Osteocyte (in vitro differentiated cells): ENCODE data around the gene PARK7. TPM values are rescaled to one million over a fixed set of nuclear protein-coding genes. Genes with fewer than 3 reads are reported as not detected.
A peak's percentile ranks its signal among the peaks of the same experiment; 100 is the strongest.

ENCODE experiments used
- DNase-seq: peaks from one replicate; pipeline ENCODE4 v3.0.0; 2021; ENCODE audit warnings: mixed read lengths; ENCODE audit not compliant: unreplicated experiment; ENCODE audit errors: extremely low spot score
- H3K27ac Mint-ChIP-seq: one replicate; pipeline ENCODE4 v1.8.0; 2021; ENCODE audit warnings: mild to moderate bottlenecking, mixed read lengths; ENCODE audit not compliant: unreplicated experiment
- H3K27me3 Mint-ChIP-seq: one replicate; pipeline ENCODE4 v1.8.0; 2021; ENCODE audit warnings: mixed read lengths; ENCODE audit not compliant: unreplicated experiment
- H3K36me3 Mint-ChIP-seq: one replicate; pipeline ENCODE4 v1.8.0; 2021; ENCODE audit warnings: mixed read lengths; ENCODE audit not compliant: unreplicated experiment
- H3K4me1 Mint-ChIP-seq: one replicate; pipeline ENCODE4 v1.8.0; 2021; ENCODE audit warnings: mixed read lengths; ENCODE audit not compliant: unreplicated experiment
- H3K4me3 Mint-ChIP-seq: one replicate; pipeline ENCODE4 v1.8.0; 2021; ENCODE audit warnings: mild to moderate bottlenecking, moderate library complexity, mixed read lengths; ENCODE audit not compliant: unreplicated experiment
- H3K9me3 Mint-ChIP-seq: one replicate; pipeline ENCODE4 v1.8.0; 2021; ENCODE audit warnings: mixed read lengths; ENCODE audit not compliant: unreplicated experiment
- total RNA-seq: library from RNA; stranded (reverse); gene quantifications from 2 replicates; pipeline ENCODE4 v1.2.1, GENCODE V29; 2021
- TF ChIP-seq, protein P1 (sequence below): fragments of 200-600 bp; sonication (generic); IDR thresholded peaks from 2 replicates; pipeline ENCODE4 v1.5.0; 2021; ENCODE audit warnings: antibody characterized with exemption, mild to moderate bottlenecking, moderate library complexity

Gene PARK7
- total RNA-seq, 1 donor from 2014 or later, result 263 TPM

DNA sequence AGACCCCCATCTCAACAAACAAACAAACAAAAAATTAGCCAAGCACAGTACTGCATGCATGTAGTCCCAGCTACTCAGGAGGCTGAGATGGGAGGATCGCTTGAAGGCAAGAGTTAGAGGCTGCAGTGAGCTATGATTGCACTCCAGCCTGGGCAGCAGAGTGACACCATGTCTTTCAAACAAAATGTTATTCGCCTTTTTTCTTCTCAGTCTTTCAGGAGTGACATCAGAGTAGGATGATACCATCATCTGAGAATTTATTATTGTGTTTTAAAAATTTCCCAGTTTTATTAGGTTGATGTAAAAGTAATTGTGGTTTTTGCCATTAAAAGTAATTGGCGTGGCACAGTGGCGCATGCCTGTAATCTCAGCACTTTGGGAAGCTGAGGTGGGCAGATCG lies 10.8 kb downstream of the PARK7 start:
- no peaks in the 10 kb centered on the region for H3K27me3 Mint-ChIP-seq
- TF ChIP-seq, protein P1, sequence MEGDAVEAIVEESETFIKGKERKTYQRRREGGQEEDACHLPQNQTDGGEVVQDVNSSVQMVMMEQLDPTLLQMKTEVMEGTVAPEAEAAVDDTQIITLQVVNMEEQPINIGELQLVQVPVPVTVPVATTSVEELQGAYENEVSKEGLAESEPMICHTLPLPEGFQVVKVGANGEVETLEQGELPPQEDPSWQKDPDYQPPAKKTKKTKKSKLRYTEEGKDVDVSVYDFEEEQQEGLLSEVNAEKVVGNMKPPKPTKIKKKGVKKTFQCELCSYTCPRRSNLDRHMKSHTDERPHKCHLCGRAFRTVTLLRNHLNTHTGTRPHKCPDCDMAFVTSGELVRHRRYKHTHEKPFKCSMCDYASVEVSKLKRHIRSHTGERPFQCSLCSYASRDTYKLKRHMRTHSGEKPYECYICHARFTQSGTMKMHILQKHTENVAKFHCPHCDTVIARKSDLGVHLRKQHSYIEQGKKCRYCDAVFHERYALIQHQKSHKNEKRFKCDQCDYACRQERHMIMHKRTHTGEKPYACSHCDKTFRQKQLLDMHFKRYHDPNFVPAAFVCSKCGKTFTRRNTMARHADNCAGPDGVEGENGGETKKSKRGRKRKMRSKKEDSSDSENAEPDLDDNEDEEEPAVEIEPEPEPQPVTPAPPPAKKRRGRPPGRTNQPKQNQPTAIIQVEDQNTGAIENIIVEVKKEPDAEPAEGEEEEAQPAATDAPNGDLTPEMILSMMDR, result no peak
- DNase-seq, result no peak
- no peak overlapping the region for H3K27ac Mint-ChIP-seq
- no peak overlapping the region for H3K4me3 Mint-ChIP-seq
- peaks cover 3% of the 10 kb centered on the region for H3K4me1 Mint-ChIP-seq
- H3K9me3 Mint-ChIP-seq, result no peaks in the 10 kb centered on the region
- H3K36me3 Mint-ChIP-seq, result peaks cover 42% of the 10 kb centered on the region

DNA sequence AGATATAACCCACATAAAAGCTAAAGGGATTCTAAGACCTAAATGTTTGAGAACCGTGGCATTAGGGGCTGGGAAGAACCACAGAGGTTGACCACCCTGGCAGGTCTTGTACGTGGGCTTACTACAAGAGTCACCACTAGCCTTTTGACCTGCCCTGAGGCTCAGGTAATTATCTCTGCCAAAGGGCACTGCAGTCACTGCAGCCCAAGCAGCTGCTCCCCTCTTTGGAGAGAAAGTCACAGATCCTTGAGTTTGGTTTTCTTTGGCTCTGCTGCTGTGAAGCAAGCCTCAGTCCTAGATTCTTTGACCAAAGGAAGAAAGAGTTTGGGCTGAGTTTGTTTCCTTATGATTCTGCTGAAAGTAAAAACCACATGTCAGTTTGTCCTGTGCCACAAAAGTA lies 11.6 kb downstream of the PARK7 start:
- TF ChIP-seq, protein P1, result no peak
- H3K27ac Mint-ChIP-seq, result no peak overlapping the region
- DNase-seq, result no peak
- no peak overlapping the region for H3K4me3 Mint-ChIP-seq
- peaks cover 2% of the 10 kb centered on the region for H3K4me1 Mint-ChIP-seq
- H3K9me3 Mint-ChIP-seq, result no peaks in the 10 kb centered on the region
- peaks cover 44% of the 10 kb centered on the region for H3K36me3 Mint-ChIP-seq
- no peaks in the 10 kb centered on the region for H3K27me3 Mint-ChIP-seq

DNA sequence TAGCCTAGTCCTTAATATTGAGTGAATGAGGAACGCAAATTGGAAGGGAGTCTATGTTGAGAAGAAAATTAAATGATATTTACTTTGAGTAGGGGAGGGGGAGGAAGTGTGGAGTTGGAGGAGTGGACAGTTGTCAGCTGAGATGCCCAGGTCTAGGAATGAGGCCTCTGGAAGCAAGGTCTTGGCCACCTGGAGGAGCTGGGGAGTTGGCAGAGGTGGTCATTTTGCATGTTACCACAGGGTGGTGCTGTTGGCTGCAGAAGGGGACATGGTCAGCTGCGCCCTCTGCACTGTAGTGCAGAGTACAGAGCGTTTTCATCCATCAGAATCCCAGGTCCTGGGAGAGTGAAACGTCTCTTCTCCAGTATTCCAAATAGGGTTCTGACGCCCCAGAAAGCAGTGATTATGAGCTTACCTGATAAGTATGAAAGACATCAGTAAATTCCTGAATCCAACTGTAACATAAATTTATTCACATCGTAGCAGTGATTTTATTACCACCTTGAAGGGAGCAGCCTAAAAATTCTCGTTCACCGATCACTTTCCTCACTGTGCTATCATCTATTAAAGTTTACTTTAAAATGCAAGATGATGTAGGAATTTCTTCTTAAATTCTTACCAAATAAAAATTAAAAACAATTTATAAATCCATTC lies 13.8 kb downstream of the PARK7 start:
- Mint-ChIP-seq H3K27me3 (no peaks in the 10 kb centered on the region), H3K36me3 (peaks cover 45% of the 10 kb centered on the region), H3K9me3 (no peaks in the 10 kb centered on the region), H3K4me3 (no peak overlapping the region), H3K4me1 (peaks cover 2% of the 10 kb centered on the region), H3K27ac (no peak overlapping the region)
- peak; percentile 89 for DNase-seq
- TF ChIP-seq, protein P1, result peak; percentile 91

DNA sequence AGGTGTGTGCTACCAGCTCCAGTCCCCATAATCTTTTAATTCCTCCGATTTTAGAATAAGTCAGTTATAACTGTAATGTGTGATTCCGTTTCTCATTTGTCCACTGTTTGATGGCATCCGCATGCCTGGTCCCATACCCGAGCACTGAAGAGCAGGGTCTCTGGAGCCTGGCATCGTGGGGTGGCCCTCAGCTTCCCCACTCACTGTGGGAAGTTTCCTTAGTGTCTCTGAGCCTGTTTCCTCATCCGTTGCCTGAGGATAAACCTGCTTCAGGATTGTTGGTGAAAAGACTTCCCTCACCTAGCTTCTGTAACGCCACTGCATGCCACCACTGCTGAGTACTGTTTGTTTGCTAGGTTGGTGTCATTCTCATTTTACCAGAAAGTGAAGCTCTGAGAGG lies 19.5 kb downstream of the PARK7 start:
- H3K27me3 Mint-ChIP-seq, result no peaks in the 10 kb centered on the region
- H3K4me1 Mint-ChIP-seq, result peaks cover 4% of the 10 kb centered on the region
- H3K36me3 Mint-ChIP-seq, result peaks cover 49% of the 10 kb centered on the region
- H3K9me3 Mint-ChIP-seq, result no peaks in the 10 kb centered on the region
- H3K27ac Mint-ChIP-seq, result no peak overlapping the region
- TF ChIP-seq, protein P1, result no peak
- no peak overlapping the region for H3K4me3 Mint-ChIP-seq
- no peak for DNase-seq

DNA sequence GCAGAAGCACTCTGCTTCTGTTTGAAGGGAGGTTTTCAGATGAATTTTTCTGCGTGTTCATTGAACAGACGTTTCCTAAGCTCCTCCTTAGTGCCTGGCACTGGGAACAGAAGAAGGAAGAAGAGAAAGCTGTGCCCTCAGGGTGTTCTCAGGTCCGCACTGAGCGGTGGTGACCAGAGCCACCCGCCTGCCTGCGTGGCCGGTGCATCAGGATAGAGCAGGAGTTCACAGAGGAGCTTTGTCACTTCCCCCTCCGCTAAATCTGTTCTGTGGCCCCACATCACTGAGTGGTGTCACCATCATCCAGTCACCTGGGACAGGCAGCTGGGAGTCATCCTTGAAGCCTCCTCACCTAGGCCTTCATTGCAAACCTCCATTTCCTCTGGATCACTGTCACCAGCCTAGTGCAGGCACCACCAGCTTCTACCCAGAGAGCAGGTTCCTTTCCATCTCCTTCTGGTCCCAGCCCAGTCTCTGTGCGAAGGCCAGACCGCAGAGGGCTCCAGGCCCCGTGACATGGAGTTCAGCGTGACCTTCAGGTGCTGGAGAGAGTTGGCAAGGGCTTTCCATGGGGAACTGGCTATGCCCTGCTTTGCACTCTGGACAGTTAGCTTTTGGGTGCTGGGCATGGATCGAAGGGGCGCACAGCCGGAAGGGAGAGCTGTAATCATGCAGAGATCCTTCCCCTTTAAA lies 21.7 kb downstream of the PARK7 start:
- H3K36me3 Mint-ChIP-seq, result peaks cover 51% of the 10 kb centered on the region
- no peaks in the 10 kb centered on the region for H3K27me3 Mint-ChIP-seq
- no peak for DNase-seq
- peaks cover 4% of the 10 kb centered on the region for H3K4me1 Mint-ChIP-seq
- H3K9me3 Mint-ChIP-seq, result no peaks in the 10 kb centered on the region
- TF ChIP-seq, protein P1, result no peak
- H3K27ac Mint-ChIP-seq, result no peak overlapping the region
- no peak overlapping the region for H3K4me3 Mint-ChIP-seq
